GM19455 (cell line): ENCODE data around the gene HOXA7.

Experiments used
- ATAC-seq: cut with Tn5 transposase; IDR thresholded peaks from one replicate; pipeline ENCODE4 v1.9.1; 2021; ENCODE audit not compliant: unreplicated experiment

The HOXA7 gene

DNA sequence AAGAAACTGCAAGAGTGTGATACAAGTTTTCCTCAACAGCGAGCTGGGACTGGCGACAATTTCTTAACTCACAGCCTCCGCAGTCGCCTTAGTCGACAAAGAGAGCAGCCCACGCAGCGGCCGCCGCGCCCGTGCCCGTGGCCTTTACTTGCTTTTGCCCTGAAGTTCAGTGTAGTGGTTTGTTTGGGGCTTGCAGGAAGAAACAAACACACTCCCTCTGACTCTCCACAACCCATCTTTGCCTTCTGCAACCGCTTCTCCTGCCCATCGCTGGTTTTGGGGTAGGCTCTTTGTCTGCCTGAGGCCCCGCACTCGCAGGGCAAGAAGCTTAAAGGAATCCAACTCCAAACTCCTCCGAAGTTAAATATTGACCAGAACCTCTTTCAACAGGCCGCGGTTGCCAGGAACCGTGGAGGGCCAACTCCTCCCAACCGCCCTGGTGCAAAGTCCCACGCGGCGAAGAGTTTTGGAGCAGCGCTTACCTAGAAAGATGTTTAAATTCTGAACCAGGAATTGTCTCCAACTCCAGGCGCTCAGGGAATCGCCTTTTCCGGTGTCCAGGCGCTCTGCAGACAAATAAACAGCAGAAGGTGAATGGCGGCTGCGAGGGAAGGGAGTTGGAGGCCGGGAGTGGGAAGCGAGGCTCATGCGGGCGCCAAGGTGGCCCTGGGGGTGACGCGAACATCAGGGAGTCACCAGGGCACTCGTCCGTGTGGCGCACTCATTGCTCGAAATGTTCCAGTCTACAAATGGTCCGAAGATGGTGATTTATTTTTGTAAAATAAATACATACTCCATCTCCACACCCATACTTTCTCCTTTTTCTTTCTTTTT, 34.2 kb downstream of the HOXA7 start:
- ATAC-seq, result no peak

DNA sequence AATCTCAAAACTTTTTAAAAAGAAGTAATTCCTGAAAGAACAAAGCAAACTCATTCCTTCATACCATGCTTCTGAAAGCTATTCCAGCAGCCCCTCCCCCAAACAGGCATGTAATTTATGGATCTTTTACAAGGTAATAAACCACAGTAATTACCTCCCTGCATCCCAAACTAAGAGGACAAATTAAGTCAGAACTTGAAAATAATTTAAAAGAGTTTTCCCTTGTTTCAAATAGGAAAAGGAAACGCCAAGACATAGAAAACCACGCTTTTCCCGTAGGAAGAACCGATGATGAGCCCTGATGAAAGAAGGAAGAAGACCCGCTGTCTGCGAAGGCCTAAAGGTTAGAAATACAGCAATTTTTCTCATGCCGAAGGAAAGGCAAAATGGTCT, 34.8 kb downstream of the HOXA7 start:
- no peak for ATAC-seq

DNA sequence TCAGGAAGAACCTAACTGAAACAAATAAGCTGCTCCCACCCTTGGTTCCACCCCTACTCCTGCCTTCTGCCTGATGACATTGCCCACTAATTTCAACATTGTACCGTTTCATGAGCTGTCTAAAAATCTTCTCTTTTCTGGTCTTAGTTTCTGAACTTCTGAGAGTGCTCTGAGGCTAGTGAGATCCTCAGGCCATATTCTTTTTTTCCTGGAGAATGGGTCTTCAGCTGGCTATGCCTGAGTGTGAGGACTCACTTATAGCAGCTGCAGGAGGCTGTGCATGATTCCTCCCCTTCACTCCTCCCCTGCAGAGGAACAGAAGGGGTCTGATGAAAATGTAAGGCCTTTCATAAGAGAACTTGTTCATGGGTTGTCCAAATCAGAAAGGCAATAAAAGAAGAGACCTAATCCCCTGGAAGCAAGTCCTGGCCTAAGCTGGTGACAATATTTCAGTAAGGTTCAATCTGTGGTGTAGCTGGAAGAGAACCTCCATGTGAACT, 37.0 kb downstream of the HOXA7 start:
- no peak for ATAC-seq

DNA sequence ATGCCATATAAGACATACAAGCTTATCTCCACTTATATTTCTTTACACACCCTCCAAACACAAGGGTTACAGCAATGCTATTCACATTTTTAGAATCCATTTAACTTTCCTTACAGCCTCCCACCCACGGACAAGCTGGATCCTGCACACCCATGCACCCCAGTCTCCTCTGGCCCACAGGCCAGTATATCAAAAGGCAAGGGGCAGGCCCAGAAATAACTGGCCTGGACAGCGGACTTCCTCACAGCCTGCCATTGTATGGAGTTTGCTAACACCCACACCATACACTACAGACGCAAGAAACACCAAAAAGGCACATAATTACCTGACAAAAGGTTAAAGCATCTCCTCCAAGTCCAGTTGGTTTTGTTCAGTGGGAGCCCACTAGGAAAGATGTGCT, 37.9 kb downstream of the HOXA7 start:
- ATAC-seq, result no peak

DNA sequence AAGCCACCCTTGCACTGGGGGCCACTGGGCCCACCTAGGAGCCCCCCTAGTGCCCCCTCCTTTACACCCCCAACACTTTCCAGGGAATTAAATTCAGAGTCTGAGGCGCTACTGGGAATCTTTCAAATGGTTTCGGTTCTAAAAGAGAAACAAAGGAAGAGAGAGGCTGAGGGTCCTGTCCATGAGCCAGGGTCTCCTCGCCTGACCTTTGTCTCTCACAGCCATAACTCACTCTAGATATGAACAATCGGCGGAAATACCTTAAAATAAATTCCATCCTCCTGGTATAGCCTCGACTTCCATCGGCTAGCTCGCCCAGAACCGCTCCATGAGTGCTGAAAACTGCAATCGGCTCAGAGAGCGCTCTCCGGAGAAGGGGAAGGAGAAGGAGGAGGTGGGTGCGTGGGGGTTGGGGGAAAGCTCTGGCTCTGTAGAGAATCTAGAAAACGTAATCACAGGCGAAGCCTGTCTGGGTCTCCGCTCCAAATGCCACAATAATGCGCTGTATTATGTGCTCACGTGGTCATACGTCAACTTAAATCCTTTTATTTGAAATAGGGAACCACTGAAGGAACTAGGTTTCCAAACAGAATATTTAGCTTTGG, 38.5 kb downstream of the HOXA7 start:
- no peak for ATAC-seq

DNA sequence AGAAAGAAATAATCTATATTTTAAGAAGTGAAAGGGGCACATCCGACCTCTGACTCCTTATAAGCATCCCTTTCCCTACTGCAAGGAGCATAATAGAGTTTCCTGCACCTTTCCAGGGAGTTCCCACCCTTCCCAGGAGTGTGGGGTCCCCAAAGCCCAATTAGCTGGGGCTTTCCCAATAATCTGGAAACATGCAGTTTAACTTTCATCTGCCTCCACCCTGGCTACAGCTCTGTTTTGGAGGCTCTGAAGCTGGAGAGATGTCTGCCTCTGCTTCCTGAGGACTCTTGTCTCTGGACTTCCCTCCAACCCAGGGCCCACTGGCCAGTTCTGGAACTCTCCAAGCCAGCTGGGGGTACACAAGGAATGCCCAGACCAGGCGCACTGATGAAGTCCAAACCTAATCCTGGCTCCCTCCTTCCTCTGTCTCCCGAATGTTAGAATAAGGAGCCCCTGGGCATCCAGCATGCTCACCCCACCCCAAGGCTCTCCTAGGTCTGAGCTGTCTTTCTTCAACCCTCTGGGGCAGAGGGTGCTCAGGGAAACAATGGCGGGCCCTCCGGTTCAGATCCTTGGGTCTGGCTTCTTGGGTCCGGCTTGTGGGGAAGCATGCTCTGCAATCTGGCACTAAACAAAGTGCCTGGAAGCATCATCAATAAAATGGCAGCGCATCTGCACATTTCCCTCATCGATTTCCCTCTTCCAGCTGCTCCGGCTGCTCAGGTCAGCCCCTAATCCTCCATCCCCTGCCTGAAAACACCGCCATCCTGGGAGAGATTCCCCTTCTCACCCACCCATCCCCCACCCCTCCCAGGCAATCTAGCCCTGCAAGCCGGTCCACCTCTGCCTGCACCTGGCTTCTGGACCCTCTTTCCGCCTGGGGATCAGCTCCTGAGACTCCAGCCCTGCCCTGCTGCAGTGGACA, 39.3 kb downstream of the HOXA7 start:
- ATAC-seq, result no peak

DNA sequence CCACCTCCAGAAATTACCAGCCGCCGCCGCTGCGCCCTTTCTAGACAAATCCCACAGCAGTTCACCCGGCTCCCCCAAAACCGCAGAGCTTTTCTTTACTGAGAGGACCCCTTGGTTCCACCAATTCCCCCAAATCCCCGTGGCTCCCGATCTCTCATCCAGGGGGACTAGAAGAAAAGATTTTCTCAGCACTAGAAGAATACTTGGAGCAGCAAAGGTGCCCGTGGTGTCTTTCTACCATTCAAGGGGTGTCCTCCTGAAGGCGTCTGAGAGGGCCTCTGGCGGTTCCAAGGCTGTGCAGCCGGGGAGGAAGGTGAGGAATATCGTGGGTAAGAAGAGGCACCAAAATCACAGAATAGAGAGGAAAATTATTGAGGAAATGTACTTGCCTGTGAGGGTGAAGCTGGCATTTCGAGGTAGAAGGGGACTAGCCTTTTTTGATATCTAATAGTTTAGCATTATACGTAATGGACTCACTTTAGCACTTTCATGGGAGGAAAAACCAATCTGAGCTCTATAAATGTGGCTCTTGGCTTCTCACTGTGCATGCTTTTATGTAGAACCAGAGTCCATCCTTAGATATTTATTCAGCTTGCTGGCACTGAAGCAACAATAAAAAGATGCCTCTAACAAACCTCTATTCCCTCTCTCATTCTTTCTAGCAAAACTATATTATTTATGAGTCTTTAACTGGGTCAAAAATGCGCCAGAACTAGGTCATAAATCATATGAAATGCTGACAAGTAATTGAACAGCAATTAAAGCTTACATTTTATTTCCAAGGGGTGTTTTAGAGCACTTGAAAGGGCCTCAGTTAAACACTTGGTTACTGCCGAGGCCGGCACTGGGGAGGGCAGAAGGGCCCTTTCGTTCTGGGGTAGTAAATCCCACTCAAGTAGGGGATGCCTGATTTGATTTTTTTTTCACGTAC, 40.2 kb downstream of the HOXA7 start:
- ATAC-seq, result no peak

DNA sequence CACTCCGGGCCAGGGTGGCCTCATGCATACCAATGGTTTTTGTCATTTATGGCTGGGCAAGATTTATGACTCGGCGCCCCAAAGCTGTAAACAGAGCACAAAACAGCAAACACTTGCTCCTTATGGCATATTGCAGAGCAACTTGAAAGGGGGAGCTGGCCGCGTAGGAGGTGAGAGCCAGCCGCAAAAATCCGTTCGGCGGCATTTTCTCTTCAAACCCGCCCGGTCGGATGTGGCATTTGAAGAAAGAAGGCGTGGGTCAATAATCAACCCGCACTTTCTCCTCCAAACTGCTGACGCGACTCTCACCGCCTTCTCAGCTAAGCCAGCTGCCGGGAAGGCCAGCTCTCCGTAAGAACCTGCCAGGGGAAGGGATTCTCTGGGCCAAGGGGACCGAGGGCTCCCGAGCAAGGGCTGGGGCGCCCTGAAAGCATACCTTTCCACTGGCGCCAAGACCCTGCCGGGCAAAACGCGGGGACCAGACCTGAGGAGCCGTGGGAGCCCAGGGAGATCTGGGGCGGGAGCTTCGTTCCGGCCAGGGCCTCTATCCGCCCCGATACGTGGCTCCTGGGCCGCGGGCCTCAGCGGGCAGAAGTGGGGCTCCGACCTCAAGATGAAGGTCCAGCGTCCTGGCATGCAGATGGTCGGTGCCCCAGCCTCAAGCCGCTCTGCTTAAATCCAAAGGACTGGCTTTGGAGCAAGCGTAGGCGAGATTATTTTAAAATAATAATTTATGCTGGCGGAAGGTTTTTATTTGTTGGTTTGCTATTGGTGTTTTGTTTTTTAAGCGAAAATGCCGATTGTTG, 41.1 kb downstream of the HOXA7 start:
- ATAC-seq, result no peak

DNA sequence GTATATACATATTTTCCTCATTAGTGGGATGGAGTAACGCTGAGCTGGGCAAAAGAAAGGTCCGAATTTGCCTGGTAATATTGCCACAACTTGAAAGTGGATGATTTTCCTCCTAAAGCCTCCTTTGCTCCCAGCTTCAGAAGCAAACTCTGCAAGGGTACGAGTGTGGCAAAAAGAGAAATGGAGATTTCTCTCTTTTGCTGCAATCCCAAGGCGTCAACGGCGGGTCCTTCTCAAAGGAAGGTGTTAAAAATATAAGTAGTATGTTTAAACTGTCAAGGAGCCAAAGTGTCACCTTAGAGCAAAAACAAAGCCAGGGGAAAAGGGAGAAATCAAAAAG, 41.6 kb downstream of the HOXA7 start:
- no peak for ATAC-seq

DNA sequence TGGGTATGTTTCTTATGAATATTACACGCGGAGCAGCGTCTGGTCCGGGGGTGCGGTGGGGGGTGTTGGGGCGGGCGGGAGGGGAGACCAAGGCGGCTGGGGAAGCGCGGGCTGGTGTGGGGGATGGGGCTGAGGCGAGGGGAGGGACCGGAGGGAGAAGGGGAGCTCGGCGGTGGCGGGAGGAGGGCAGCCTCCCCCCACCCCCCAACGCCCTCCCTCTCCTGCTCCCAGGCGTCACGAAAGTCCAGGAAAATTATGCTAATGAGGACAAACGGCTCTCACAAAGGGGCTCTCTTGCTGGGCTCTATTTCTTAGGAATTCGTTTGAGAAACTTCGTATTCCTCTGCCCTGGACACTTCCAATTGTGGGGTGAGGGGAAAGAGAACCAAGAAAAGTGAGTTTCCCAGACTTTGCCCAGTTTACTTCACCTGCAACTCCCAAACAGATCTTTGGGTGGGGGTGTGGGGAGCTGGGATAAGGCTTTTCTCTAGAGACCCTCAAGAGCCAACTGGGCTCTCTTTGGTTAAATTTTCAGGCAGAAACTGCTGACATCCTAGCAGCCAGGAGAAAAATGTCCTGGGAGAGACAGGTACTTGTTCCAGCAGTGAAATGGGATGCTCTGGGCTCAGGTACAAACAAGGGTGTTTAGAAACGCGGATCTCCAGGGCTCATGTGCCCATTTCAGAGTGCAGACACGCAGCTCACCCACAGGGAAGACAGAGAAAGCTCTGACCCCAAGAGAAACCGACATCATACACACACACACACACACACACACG, 42.3 kb downstream of the HOXA7 start:
- ATAC-seq, result no peak

DNA sequence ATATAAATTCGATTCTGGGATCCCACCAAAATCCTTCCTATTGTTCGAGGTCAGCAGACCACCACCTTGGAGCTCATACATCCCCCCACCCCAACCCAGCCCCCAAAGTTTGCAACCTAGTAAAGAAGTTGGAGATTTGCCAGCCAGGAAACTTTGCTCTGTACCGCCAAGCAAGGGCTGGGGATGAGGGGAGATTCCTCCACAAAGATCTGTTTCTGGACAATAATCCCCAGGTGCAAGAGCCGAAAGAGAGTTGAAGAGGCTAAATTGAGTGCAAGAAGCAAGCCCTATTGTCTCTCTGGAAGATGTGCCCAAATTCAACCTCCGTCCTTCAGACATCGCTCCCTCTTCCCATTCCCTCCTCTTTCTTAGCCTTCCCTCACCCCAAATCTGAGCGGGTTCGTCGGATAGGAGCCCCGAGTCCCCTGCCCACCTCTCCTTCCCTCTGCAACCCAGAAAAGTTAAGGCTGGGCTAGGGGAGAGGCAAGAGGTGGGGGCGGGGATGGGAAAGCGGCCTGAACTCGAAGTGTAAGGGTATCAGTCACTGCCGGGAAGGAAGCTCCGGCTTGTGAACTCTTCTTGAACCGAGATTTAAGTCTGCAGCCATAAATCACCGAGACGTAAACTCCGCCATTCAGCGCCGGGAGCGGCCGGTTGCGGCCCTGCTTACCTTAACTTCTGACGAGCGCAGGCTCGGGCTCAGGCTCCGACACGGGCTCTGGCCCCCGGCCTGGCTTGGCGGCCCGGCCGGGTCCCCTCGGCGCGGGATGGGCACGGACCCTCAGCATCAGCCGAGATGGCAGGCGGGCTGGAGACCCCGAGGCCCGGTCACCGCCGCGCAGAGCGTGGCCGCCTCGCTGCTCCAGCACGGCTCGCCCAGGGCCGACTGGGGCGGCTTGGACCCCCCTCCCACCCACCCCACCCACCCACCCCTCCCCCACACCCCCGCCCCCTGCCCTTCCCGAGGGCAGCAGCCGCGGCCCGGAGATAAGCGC, 43.2 kb downstream of the HOXA7 start:
- ATAC-seq, result no peak

DNA sequence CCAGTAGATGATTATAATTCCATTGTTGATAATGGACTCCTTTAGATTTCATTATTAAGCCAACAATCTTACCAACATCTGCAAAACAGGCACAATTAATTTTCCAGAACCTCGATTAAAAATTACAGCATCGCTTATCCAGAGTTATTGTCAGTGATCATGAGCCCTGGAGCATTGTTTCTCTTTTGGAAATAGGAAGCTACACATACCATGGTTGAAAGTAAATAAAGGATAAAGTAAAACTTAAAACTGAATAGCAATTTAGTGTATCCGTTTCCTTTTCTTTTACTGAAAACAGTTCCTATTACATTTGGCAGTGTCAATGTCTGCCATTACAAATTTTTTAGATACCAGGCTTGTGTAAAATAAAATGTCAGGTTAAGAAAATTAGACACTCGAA, 44.1 kb downstream of the HOXA7 start:
- ATAC-seq, result no peak

DNA sequence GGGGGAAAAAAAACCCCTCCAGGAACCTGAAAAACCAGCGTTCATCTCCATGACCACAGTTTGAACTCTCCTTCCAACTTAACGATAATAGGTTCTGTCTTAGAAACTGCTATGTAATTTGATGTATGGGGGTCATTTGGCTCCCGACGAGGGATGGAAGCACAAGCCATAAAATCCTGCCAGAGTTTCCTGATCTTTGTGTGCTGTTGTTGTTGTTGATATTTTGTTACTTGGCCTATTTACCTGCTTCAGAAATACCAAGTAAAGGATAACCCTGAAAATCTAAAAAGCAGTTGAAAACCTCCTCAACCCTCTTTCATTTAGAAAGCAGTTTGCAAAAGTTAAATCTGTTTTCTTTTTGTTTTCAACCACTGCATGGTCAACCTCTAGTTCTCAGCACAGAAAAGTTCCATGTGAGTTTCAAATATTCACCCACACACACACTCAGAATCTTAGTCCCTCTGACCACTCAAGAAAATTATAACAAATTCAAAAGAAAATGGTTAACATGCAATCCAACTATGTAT, 44.7 kb downstream of the HOXA7 start:
- no peak for ATAC-seq

DNA sequence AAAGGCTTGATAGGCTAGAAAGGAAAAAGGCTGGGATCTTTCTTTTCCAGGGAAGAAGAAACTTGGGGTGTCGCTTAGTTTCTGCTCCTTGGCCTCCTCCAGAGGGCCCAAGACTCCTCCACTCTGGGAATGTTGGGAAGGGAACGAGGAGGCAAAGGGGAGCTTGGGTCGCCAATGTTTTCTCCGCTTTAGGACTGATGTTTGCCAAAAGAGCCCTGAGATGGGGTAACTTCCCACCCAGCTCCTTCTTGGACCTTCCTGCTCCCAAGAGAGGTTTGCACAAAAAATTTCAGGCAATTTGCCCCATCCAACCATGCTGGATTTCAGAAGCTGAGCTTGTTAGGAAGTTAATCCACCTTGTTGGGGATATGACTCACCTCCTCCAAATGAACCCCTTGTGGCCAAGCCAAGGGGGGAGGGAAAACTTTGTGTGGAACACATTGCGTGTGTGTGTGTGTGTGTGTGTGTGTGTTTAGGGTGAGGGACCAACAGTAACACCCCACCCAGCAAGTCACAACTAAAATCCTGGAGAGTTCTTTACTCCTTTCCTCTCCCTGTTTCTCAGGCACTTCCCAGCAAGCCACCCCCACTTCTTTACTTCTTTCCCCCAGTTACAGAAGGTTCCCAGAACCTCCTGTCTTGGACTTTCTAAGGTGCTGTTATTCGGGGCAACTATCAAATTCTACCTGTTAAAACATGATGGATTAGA, 45.3 kb downstream of the HOXA7 start:
- ATAC-seq, result no peak

DNA sequence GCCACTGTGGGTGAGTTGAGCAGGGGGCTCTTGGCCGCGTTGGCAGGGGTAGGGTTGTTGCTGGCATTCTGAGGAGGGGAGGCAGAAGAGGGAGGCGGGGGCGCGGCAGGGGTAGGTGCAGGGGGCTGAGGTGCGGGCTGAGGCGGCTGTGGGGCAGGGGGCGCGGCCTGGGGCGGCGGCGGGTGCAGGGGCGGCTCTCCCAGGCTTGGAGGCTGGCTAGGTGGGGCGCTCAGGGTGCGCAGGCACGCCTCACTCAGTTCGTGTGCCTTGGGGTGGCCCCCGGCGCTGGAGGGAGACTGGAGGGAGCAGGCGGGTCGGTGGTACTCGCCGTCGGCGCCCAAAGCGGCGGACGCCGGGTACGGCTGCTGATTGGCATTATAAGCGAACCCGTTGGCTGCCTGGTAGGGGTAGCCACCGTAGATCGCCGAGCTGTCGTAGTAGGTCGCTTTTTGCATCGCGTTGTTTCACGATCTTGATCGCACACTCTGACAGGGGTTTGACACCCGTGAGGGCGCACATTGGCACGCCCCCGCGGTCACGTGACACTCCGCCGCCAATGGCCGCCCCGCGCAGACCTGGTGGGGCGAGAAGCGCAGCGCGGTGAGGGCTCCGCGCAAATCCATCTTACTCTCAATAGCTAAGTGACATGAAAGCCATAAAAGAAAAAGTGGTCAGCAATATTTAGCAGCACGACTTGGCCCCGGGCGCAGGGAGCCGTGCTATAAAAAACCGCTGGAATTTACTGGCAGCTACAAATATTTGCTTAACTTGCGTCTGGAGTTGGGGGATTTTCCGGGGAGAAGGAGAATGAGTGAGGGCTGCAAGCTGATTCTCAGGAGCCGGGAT, 46.1 kb downstream of the HOXA7 start:
- ATAC-seq, result no peak
